Bronchial epithelial cell (primary cell): ENCODE data around the gene PDZD4. TPM values are rescaled to one million over a fixed set of nuclear protein-coding genes. Genes with fewer than 3 reads are reported as not detected.

Experiments used
- DNase-seq: peaks from one replicate; pipeline ENCODE4 v3.0.0-alpha.2; 2010; ENCODE audit warnings: low read depth
- FAIRE-seq: peaks from 2 replicates; lab custom pipeline; 2011; peaks lifted over from hg19 to GRCh38; lab: Jason Lieb, UNC
- H3K27me3 ChIP-seq: 2 replicates; pipeline ENCODE4 v1.5.1; 2011; ENCODE audit warnings: low read length; ENCODE audit not compliant: control insufficient read depth, insufficient read depth
- H3K36me3 ChIP-seq: 2 replicates; pipeline ENCODE4 v1.5.1; 2011; ENCODE audit warnings: low read length; ENCODE audit not compliant: control insufficient read depth, insufficient read depth
- H3K4me3 ChIP-seq: 2 replicates; pipeline ENCODE4 v1.5.1; 2011; ENCODE audit warnings: mild to moderate bottlenecking, low read depth, low read length, control low read depth
- total RNA-seq: library from RNA; depleted of rRNA; stranded (reverse); fragments of >200 nt; gene quantifications from 2 replicates; pipeline ENCODE4 v1.2.1, GENCODE V29; 2014
- TF ChIP-seq, protein P1 (sequence below): IDR thresholded peaks from 2 replicates; pipeline ENCODE4 v1.5.1; 2011; ENCODE audit warnings: mild to moderate bottlenecking, moderate library complexity, low read length, control low read depth, inconsistent platforms; ENCODE audit not compliant: insufficient read depth, severe bottlenecking

The PDZD4 gene
- total RNA-seq, 1 donor from 2014 or later, result under 0.01 TPM

DNA sequence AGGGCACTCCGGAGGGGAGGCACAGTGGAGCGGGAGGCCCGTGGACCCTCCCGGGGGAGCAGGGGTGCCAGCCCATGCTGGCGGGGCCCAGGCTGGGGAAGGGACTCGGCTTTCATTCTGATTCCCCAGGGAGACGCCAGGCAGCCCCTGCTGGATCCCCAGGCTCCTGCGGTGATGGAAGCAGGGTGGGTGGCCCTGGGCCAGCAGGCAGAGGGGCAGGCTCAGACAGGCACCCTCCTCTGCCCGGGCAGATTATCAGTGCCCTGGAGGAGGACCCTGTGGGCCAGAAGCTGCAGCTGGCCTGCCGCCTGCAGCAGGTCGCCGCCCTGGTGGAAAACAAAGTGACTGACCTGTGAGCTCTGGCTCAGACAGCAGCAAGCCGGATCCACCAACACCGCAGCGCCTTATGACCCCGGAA lies 51.7 kb downstream of the PDZD4 start:
- FAIRE-seq, result no peak
- peak; percentile 51 for DNase-seq
- Histone ChIP-seq H3K4me3 (no peak overlapping the region), H3K36me3 (peaks cover 2% of the 10 kb centered on the region), H3K27me3 (no peaks in the 10 kb centered on the region)
- TF ChIP-seq, protein P1, sequence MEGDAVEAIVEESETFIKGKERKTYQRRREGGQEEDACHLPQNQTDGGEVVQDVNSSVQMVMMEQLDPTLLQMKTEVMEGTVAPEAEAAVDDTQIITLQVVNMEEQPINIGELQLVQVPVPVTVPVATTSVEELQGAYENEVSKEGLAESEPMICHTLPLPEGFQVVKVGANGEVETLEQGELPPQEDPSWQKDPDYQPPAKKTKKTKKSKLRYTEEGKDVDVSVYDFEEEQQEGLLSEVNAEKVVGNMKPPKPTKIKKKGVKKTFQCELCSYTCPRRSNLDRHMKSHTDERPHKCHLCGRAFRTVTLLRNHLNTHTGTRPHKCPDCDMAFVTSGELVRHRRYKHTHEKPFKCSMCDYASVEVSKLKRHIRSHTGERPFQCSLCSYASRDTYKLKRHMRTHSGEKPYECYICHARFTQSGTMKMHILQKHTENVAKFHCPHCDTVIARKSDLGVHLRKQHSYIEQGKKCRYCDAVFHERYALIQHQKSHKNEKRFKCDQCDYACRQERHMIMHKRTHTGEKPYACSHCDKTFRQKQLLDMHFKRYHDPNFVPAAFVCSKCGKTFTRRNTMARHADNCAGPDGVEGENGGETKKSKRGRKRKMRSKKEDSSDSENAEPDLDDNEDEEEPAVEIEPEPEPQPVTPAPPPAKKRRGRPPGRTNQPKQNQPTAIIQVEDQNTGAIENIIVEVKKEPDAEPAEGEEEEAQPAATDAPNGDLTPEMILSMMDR, result peak; percentile 17

DNA sequence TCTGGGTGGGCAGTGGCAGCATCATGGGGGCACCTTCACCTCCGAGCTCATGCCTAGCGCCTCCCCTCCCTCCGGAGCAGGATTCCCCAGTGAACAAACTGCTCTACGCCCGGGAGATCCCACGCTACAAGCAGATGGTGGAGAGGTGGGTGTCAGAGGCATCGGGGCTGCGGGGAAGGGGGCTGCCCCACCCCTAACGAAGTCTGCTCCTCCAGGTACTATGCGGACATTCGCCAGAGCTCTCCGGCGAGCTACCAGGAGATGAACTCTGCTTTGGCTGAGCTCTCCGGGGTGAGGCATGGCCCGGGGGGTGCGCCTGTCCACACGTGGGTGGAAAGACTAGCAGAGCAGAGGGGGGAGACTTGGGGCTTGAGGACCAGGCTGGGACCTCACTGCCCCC lies 52.2 kb downstream of the PDZD4 start:
- TF ChIP-seq, protein P1, result no peak
- no peak for DNase-seq
- no peak for FAIRE-seq
- Histone ChIP-seq H3K27me3 (no peaks in the 10 kb centered on the region), H3K4me3 (no peak overlapping the region), H3K36me3 (peaks cover 3% of the 10 kb centered on the region)

DNA sequence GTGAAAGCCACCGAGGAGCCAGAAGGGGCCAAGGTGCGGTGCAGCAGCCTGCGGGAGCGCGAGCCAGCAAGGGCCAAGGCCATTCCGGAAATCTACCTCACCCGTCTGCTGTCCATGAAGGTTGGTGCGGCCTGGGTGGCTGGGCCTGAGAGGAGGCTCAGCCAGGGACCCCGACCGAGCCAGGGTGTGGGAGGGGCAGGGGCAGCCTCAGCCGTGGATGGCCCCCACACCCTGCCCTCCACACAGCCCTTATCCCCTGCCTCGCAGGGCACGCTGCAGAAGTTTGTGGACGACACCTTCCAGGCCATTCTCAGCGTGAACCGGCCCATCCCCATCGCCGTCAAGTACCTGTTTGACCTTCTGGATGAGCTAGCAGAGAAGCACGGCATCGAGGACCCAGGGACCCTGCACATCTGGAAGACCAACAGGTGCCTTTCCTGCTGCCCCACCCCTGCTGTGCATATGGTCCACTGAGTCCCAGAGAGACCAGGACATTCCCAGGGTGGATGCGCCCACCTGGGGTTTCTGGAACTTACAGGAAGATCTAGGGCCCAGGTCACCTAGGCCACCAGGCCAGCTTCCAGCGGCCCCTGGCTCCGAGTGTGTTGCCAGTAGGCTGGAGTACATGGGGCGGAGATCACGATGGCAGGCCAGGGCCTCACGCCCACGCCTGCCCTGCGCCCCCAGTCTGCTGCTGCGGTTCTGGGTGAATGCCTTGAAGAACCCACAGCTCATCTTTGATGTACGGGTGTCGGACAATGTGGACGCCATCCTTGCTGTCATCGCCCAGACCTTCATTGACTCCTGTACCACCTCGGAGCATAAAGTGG lies 52.9 kb downstream of the PDZD4 start:
- peaks cover 3% of the 10 kb centered on the region for H3K36me3 ChIP-seq
- DNase-seq (no peak), FAIRE-seq (no peak)
- TF ChIP-seq, protein P1, result no peak
- no peaks in the 10 kb centered on the region for H3K27me3 ChIP-seq
- H3K4me3 ChIP-seq, result no peak overlapping the region

DNA sequence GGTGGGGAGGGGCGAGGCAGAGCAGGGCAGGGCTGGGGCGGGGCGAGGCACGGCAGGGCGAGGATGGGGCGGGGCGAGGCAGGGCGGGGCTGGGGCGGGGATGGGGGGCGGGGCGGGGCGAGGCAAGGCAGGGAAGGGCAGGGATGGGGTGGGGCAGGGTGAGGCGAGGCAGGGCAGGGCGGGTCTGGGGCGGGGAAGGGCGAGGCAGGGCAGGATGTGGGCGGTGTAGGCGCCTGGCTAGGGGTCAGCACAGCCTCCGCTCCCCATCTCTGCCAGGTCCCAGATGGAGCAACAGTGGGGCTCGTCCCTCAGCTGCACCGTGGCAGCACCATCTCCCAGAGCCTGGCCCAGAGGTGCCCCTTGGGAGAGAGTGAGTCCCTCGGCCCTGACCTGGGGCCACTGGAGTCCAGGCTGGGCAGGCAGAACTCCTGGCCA lies 53.7 kb downstream of the PDZD4 start:
- no peak for FAIRE-seq
- TF ChIP-seq, protein P1, result no peak
- Histone ChIP-seq H3K27me3 (no peaks in the 10 kb centered on the region), H3K36me3 (peaks cover 5% of the 10 kb centered on the region), H3K4me3 (no peak overlapping the region)
- no peak for DNase-seq

DNA sequence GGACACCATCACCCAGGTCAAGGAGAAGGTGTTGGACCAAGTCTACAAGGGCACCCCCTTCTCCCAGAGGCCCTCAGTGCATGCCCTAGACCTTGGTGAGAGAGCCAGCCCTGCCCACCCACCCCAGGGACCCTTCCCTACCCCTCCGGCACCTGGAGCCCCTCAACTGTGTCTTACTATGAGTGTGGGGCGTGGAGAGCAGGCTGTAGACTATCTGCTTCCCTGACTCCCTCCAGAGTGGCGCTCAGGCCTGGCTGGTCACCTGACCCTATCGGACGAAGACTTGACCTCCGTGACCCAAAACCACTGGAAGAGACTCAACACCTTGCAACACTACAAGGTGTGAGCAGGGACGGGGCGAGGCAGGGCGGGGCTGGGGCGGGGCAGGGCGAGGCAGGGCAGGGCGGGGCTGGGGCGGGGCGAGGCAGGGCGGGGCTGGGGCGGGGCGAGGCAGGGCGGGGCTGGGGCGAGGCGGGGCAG lies 54.2 kb downstream of the PDZD4 start:
- Histone ChIP-seq H3K36me3 (peaks cover 5% of the 10 kb centered on the region), H3K4me3 (no peak overlapping the region), H3K27me3 (no peaks in the 10 kb centered on the region)
- DNase-seq (no peak), FAIRE-seq (no peak)
- TF ChIP-seq, protein P1, result no peak
